HCT116 (cell line): ENCODE measurements around the gene RBM26. TPM values are rescaled to one million over a fixed set of nuclear protein-coding genes. Genes with fewer than 3 reads are reported as not detected.

Source experiments
- ATAC-seq: fragments of 200-7000 bp; cut with Tn5 transposase; 2 replicates; pipeline ENCODE4 v1.9.1; 2020; ENCODE audit warnings: mild to moderate bottlenecking, moderate library complexity
- BruUV-seq: library from RNA; stranded (reverse); fragments of 400-500 nt; replicated peaks from 2 replicates; lab custom pipeline; 2021; lab: Mats Ljungman, UMichigan
- CTCF ChIA-PET: fragments of 300-600 bp; sonication (Branson Sonifier 250); formaldehyde crosslinking; loops from one replicate; lab custom pipeline; 2021; ENCODE audit warnings: antibody characterized with exemption; lab: Charles Lee
- POLR2A ChIA-PET: fragments of 300-600, 350-600 bp; sonication (Branson Sonifier 250); formaldehyde crosslinking; loops from one replicate; lab custom pipeline; 2021; ENCODE audit warnings: antibody characterized with exemption; lab: Charles Lee
- RAD21 ChIA-PET, 2 experiments: fragments of 300-600 bp; sonication (Branson Sonifier 250); formaldehyde crosslinking; loops; one replicate each; lab custom pipeline; 2023; ENCODE audit warnings: low total read pairs in 2 of 2; ENCODE audit not compliant: uncharacterized antibody in 2 of 2, unreplicated experiment in 2 of 2, low non-redundant PET in 1 of 2; lab: Charles Lee
- DNase-seq: peaks from one replicate; pipeline ENCODE4 v3.0.0-alpha.2; 2010; ENCODE audit warnings: low read depth, low spot score
- H2AFZ ChIP-seq: fragments of 200-600 bp; shearing (Covaris generic), sonication (generic); 2 replicates; pipeline ENCODE4 v1.6.1; 2017; ENCODE audit warnings: low read depth, mixed run types, mixed read lengths, antibody characterized with exemption, low read length; ENCODE audit not compliant: poor library complexity, severe bottlenecking
- H3K27ac ChIP-seq: 2 replicates; pipeline ENCODE4 v1.5.1; 2012; ENCODE audit warnings: low read depth, low read length
- H3K27me3 ChIP-seq: fragments of 200-600 bp; sonication (generic); 2 replicates; pipeline ENCODE4 v1.6.1; 2016; ENCODE audit warnings: mixed run types, low read length, mixed read lengths; ENCODE audit not compliant: insufficient read depth
- H3K36me3 ChIP-seq, 2 experiments: fragments of 200-500 bp in 1 of 2; fragments of 200-600 bp in 1 of 2; sonication (Bioruptor generic) in 1 of 2; sonication (generic) in 1 of 2; 2 replicates each; pipeline versions ENCODE4 v1.5.1 to v1.6.1; 2014 to 2016; ENCODE audit warnings: low read length in 2 of 2, inconsistent platforms in 1 of 2, mixed read lengths in 1 of 2, mixed run types in 1 of 2; ENCODE audit not compliant: insufficient read depth in 2 of 2, control insufficient read depth in 1 of 2
- H3K4me1 ChIP-seq, 2 experiments: fragments of 200-600 bp in 1 of 2; sonication (generic) in 1 of 2; 2 replicates each; pipeline versions ENCODE4 v1.5.1 to v1.6.1; 2012 to 2017; ENCODE audit warnings: low read length in 2 of 2, inconsistent platforms in 1 of 2, mild to moderate bottlenecking in 1 of 2, mixed read lengths in 1 of 2, mixed run types in 1 of 2, moderate library complexity in 1 of 2; ENCODE audit not compliant: insufficient read depth in 2 of 2, control insufficient read depth in 1 of 2
- H3K4me2 ChIP-seq: fragments of 200-600 bp; sonication (generic); 2 replicates; pipeline ENCODE4 v1.6.1; 2017; ENCODE audit warnings: mixed run types, low read length, mixed read lengths
- H3K4me3 ChIP-seq, 2 experiments: fragments of 200-600 bp in 1 of 2; sonication (generic) in 1 of 2; replicated peaks in 1 of 2; 2 replicates each; pipeline ENCODE4 v1.5.1; 2011 to 2016; ENCODE audit warnings: low read length in 2 of 2, control low read depth in 1 of 2, low read depth in 1 of 2, mild to moderate bottlenecking in 1 of 2, mixed read lengths in 1 of 2, mixed run types in 1 of 2
- H3K79me2 ChIP-seq: fragments of 200-600 bp; sonication (generic); 2 replicates; pipeline ENCODE4 v1.6.1; 2017; ENCODE audit warnings: mild to moderate bottlenecking, mixed run types, low read length, moderate library complexity, mixed read lengths; ENCODE audit not compliant: insufficient read depth
- H3K9ac ChIP-seq: fragments of 200-600 bp; sonication (generic); 2 replicates; pipeline ENCODE4 v1.6.1; 2016; ENCODE audit warnings: low read length, mixed read lengths
- H3K9me2 ChIP-seq: fragments of 200-600 bp; sonication (generic), shearing (Covaris generic); 2 replicates; pipeline ENCODE4 v1.6.1; 2017; ENCODE audit warnings: mixed run types, mild to moderate bottlenecking, moderate library complexity; ENCODE audit not compliant: insufficient read depth
- H3K9me3 ChIP-seq, 2 experiments: fragments of 200-500 bp in 1 of 2; fragments of 200-600 bp in 1 of 2; sonication (Bioruptor generic) in 1 of 2; sonication (generic) in 1 of 2; 2 replicates each; pipeline ENCODE4 v1.6.1; 2014 to 2017; ENCODE audit warnings: low read length in 2 of 2, mixed read lengths in 2 of 2, inconsistent platforms in 1 of 2, low read depth in 1 of 2, mild to moderate bottlenecking in 1 of 2, mixed run types in 1 of 2, moderate library complexity in 1 of 2; ENCODE audit not compliant: control insufficient read depth in 1 of 2, insufficient read depth in 1 of 2
- H4K20me1 ChIP-seq: fragments of 200-600 bp; sonication (generic), shearing (Covaris generic); 2 replicates; pipeline ENCODE4 v1.6.1; 2017; ENCODE audit warnings: mixed run types, mild to moderate bottlenecking, moderate library complexity; ENCODE audit not compliant: insufficient read depth
- ATF3 ChIP-seq: IDR thresholded peaks from 2 replicates; pipeline ENCODE4 v1.6.1; 2012
- CBX3 ChIP-seq: IDR thresholded peaks from 2 replicates; pipeline ENCODE4 v1.6.1; 2012; ENCODE audit warnings: low read depth
- CEBPB ChIP-seq: IDR thresholded peaks from 2 replicates; pipeline ENCODE4 v1.6.1; 2012; ENCODE audit warnings: low read depth
- CTCF ChIP-seq, 3 experiments: fragments of 200-600 bp in 1 of 3; sonication (generic) in 1 of 3; IDR thresholded peaks in 2 of 3; conservative IDR thresholded peaks in 1 of 3; 2 replicates each; pipeline ENCODE4 v1.5.1; 2012 to 2017; ENCODE audit warnings: low read depth in 2 of 3, low read length in 2 of 3, antibody characterized with exemption in 1 of 3, borderline replicate concordance in 1 of 3, control low read depth in 1 of 3, mild to moderate bottlenecking in 1 of 3, mixed read lengths in 1 of 3, mixed run types in 1 of 3, moderate library complexity in 1 of 3; ENCODE audit not compliant: insufficient read depth in 1 of 3
- ELF1 ChIP-seq: IDR thresholded peaks from 2 replicates; pipeline ENCODE4 v1.6.1; 2012; ENCODE audit warnings: low read depth, borderline replicate concordance
- EZH2 ChIP-seq: fragments of 200-600 bp; sonication (generic); IDR thresholded peaks from 2 replicates; pipeline ENCODE4 v1.6.1; 2017; ENCODE audit warnings: antibody characterized with exemption, mixed run types
- EZH2phosphoT487 ChIP-seq: fragments of 200-600 bp; IDR thresholded peaks from 2 replicates; pipeline ENCODE4 v1.6.1; 2018; ENCODE audit warnings: antibody characterized with exemption, borderline replicate concordance
- FOSL1 ChIP-seq: IDR thresholded peaks from 2 replicates; pipeline ENCODE4 v1.6.1; 2012; ENCODE audit warnings: low read depth
- JUND ChIP-seq: IDR thresholded peaks from 2 replicates; pipeline ENCODE4 v1.6.1; 2012
- MAX ChIP-seq: IDR thresholded peaks from 2 replicates; pipeline ENCODE4 v1.6.1; 2012
- POLR2A ChIP-seq: IDR thresholded peaks from 2 replicates; pipeline ENCODE4 v1.7.0; 2011; ENCODE audit warnings: borderline replicate concordance; ENCODE audit not compliant: insufficient read depth, insufficient read length; ENCODE audit errors: extremely low read depth
- POLR2AphosphoS5 ChIP-seq: IDR thresholded peaks from 2 replicates; pipeline ENCODE4 v1.6.1; 2011; ENCODE audit warnings: mild to moderate bottlenecking, low read depth, low read length, moderate library complexity
- RAD21 ChIP-seq: IDR thresholded peaks from 2 replicates; pipeline ENCODE4 v1.6.1; 2012; ENCODE audit warnings: low read depth, mild to moderate bottlenecking
- SIN3A ChIP-seq: IDR thresholded peaks from 2 replicates; pipeline ENCODE4 v1.6.1; 2012; ENCODE audit warnings: low read depth
- SP1 ChIP-seq: IDR thresholded peaks from 2 replicates; pipeline ENCODE4 v1.6.1; 2012; ENCODE audit warnings: low read depth
- TCF7L2 ChIP-seq: IDR thresholded peaks from 2 replicates; pipeline ENCODE4 v1.7.0; 2011; ENCODE audit warnings: borderline replicate concordance, inconsistent platforms; ENCODE audit not compliant: insufficient read depth, insufficient read length; ENCODE audit errors: extremely low read depth
- YY1 ChIP-seq: IDR thresholded peaks from 2 replicates; pipeline ENCODE4 v1.6.1; 2011; ENCODE audit warnings: low read length, low read depth, moderate library complexity, mild to moderate bottlenecking; ENCODE audit not compliant: insufficient replicate concordance; ENCODE audit errors: extremely low read depth
- ZBTB33 ChIP-seq: IDR thresholded peaks from 2 replicates; pipeline ENCODE4 v1.6.1; 2011; ENCODE audit warnings: mild to moderate bottlenecking, low read length, moderate library complexity; ENCODE audit not compliant: insufficient replicate concordance; ENCODE audit errors: extremely low read depth
- ZNF274 ChIP-seq: fragments of 200-500 bp; sonication (Bioruptor generic); IDR thresholded peaks from 2 replicates; pipeline ENCODE4 v1.6.1; 2014; ENCODE audit warnings: mild to moderate bottlenecking, low read depth, low read length, inconsistent platforms
- intact Hi-C: fragments of 100-400 bp; cut with micrococcal nuclease; formaldehyde crosslinking; loops from 2 replicates; pipeline ENCODE4 v1.10.0; 2022
- total RNA-seq: library from RNA; stranded (reverse); gene quantifications from one replicate; pipeline ENCODE4 v1.2.1, GENCODE V29; 2021; ENCODE audit not compliant: unreplicated experiment

The RBM26 gene
- total RNA-seq, 1 experiment from 2014 or later = 52.5 TPM

GRCh38 chr13:79427883-79428282, 21.8 kb upstream of the RBM26 start:
- BruUV-seq = no TSS peak
- DNase-seq = no peak
- RAD21 ChIA-PET = interaction anchor here in 1 of 2 experiments (0.6 kb wide), 1 partner anchor 742 kb away, joined by 3 read pairs; no protein-coding TSS in a partner anchor

More at GRCh38 chr13:79427883-79428282, 21.8 kb upstream of the RBM26 start:
- Histone ChIP-seq H3K9me2 (no peaks in the 10 kb centered on the region), H3K4me1 (no peaks in the 10 kb centered on the region), H3K36me3 (no peaks in the 10 kb centered on the region), H3K4me3 (no peak overlapping the region), H3K9me3 (no peaks in the 10 kb centered on the region), H2AFZ (no peak overlapping the region), H3K79me2 (no peaks in the 10 kb centered on the region), H3K9ac (no peak overlapping the region), H3K27me3 (no peaks in the 10 kb centered on the region), H4K20me1 (no peaks in the 10 kb centered on the region), H3K27ac (no peak overlapping the region), H3K4me2 (no peak overlapping the region)
- intact Hi-C loops = no loop called here
- CTCF ChIA-PET = interaction anchor here (2.5 kb wide), 1 partner anchor 113 kb away, joined by 24 read pairs; no protein-coding TSS in a partner anchor
- TF ChIP-seq EZH2phosphoT487 (no peak), CBX3 (no peak), ATF3 (no peak), ZBTB33 (no peak), ZNF274 (no peak), FOSL1 (no peak), EZH2 (no peak), POLR2AphosphoS5 (no peak), YY1 (no peak), MAX (no peak), ELF1 (no peak), SIN3A (no peak), JUND (no peak), TCF7L2 (no peak), CEBPB (no peak), POLR2A (no peak), SP1 (no peak), CTCF (IDR thresholded peaks at IDR 0.05 in 2 of 3, conservative IDR thresholded peaks at IDR 0.05 in 1 of 3; ENCODE audit: borderline replicate concordance in 1 of 3, insufficient read depth in 1 of 3, low read depth in 2 of 3, low read length in 2 of 3) (no peak), RAD21 (no peak)
- ATAC-seq = no peak
- POLR2A ChIA-PET = no interaction called here
